ENCODE data around the gene HS3ST2.
"Not testable (repeated sequence)": the region's sequence is repeated elsewhere in the genome, so short reads cannot be mapped to it uniquely, and the experiment has no call there.

HS3ST2 gene

DNA sequence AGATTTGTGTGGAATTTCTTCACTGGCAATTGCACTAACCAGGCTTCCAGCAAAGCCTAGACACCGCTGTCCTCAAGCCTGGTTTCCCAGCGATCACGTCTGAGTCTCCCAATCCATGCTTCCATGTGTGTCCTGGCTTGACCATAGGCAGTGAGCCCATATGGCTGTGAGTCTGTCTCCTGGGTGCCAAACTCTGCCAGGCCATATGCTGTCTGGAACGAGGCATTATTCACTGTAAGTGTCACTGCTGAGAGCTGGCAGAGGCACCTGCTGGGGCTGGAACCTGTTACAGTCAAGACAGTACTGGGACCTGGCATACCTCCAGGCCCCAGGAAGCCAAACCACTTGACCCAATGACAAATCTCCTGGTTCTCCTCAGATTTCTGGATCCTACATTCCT lies 60.4 kb downstream of the HS3ST2 start:
- DNase-seq (ENCODE audit: extremely low read depth in 1 of 2, low read depth in 1 of 2): no peak

DNA sequence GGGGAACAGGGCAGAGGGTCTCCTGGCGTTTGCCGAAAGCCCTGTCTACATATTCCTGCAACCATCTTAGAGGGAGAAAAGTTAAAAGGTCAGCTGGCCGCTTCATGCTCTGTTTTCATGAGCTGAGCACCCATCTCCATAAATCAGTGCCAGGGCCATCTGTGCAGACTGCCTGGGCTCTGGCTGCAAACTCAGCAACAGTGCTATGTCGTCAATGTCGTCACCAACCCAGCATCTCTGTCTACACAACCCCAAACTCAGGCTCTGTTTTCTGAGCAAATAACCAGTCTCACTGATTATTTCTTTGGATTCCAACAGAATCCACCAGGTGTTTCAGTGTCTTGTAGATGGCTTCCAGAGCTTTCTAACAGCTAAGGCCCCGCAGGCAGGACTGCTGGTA lies 65.0 kb downstream of the HS3ST2 start:
- no peak for DNase-seq (ENCODE audit: extremely low read depth in 1 of 2, low read depth in 1 of 2)

DNA sequence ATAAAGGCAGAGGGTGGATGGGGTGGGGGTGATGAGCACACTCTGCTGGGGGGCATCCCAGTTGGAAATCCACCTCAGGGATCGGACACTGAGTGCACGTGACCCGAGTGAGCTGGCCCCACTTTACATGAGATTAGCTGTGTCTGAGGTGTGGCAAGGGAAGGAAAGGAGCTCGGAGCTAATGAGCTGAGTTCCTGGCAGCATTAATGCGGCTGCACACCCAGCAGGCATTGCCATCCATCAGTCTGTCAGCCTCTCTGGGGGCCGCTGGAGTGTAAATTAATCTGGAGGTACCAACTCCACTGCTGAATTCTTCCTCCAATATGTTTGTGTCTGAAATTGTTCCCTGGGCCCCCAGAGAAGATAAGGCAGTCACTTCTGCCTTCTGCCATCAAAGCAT lies 65.5 kb downstream of the HS3ST2 start:
- no peak for DNase-seq (ENCODE audit: extremely low read depth in 1 of 2, low read depth in 1 of 2)

DNA sequence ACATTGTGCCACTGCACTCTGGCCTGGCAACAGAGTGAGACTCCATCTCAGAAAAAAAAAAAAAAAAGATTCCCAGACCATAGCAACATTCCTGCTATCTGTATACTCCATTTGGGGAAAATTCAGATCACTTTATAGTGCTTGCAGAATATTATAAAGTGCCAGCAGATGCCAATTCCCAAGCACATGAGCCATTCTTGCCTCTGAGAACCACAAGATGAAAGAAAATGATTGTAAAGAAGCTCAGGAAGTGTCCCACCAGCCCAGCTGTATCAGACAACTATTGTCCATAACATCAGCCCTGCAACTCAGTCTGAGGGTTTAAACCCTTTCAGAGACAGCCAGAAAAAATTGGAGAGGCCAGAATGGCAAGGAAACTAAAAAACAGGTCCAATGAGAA lies 69.0 kb downstream of the HS3ST2 start:
- no peak for DNase-seq (ENCODE audit: extremely low read depth in 1 of 2, low read depth in 1 of 2)

DNA sequence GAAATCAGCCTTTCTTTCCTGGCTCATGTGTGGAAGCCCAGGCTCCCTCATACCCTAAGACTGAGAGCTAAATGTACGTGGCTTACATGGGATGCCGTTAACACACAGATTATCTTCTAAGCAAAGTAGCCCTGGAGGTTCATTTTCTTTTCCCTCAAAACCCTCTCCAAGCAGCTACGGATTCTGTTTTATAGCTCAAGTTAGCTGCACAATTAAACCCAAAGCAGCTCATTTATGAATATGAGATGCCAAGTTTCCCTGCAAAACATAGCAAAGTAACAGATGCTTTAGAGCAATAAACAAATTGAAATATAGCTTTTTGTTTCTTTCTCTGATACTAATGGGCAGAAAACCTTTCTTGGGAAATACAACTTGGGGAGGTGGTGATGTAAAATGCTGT lies 72.0 kb downstream of the HS3ST2 start:
- no peak for DNase-seq (ENCODE audit: extremely low read depth in 1 of 2, low read depth in 1 of 2)

DNA sequence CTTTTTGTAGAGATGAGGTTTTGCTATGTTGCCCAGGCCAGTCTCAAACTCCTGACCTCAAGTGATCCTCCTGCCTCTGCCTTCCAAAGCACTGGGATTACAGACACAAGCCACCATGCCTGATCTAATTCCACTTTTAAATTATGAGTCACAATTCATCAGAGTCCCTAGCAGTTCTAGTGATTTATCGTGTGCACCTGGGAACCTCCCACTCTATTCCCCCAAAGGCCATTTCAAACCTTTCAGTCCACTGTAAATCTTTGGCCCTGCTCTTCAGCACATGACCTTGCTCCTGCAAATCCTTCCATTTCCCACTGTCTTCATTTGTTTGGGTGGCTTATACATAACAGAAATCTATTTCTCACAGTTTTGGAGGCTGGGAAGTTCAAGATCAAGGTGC lies 73.0 kb downstream of the HS3ST2 start:
- DNase-seq (ENCODE audit: extremely low read depth in 1 of 2, low read depth in 1 of 2): no peak

DNA sequence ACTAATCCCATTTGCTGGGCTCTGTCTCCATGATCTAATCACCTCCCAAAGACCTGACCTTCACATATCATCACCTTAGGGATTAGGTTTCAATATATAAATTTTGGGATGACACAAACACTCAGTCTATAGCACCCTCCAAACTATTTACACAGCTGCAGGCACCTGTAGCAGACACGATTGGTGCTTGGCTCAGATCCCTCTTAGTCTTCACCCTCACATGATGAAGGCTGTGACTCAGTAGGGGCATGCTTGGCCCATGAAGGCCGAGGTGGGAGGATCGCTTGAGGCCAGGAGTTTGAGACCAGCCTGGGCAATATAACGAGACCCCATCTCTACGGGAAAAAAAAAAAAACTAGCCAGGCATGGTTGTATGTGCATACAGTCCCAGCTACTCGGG lies 73.5 kb downstream of the HS3ST2 start:
- DNase-seq (ENCODE audit: extremely low read depth in 1 of 2, low read depth in 1 of 2): no peak

DNA sequence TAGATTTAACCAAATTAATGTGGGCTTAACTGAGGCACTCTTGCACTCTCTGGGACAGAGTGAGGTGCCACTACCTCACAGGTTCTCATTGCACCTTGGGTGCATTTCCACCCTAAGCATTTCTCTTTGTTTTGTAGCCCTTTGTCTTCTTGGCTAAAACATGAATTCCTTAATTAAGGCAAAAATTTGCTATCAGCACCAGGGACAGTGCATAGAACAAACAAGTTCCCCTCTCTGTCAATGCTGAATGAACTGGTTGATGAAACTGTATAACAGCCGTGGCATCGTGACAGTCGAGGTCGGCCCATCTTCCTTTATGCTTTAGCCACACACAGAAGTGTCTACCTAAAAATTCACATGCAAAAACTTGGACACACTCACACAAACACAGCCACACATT lies 74.8 kb downstream of the HS3ST2 start:
- DNase-seq (ENCODE audit: extremely low read depth in 1 of 2, low read depth in 1 of 2): no peak

DNA sequence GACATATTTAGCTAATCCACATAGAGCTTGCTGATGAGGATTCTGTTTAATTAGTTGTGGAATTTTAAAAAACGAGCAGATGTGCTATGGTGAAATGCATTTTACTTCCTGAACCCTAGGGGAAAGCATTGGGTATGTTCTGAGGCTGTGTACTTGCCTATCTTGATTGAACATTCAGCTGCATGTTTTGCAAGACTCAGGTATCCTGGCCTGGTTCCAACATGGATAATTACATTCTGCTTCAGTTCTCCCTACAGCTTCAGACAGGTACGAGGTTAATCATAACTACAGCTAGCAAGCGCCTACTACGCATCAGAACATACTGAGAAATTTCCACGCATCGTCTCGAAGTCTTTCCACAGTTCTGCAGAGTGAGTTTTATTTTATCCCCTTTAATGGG lies 77.0 kb downstream of the HS3ST2 start:
- DNase-seq (ENCODE audit: extremely low read depth in 1 of 2, low read depth in 1 of 2): no peak

DNA sequence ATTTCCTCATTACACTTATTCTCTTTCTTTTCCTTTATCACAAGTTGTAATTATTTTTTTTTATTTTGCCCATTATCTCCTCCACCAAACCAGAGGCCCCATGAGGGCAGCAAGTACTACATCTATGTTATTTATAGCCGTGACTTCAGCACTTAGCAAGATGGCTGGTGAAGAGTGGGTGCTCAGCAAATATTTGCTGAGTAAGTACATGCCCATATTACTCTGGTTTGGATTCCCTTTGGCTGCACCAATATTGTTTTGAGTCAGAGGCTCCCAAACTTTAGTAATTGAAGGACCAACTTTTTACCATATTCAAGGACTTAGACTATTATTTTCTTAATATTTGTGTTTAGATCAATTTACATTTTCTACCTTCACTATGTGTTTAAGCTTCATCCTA lies 83.2 kb downstream of the HS3ST2 start:
- DNase-seq (ENCODE audit: extremely low read depth in 1 of 2, low read depth in 1 of 2): no peak

DNA sequence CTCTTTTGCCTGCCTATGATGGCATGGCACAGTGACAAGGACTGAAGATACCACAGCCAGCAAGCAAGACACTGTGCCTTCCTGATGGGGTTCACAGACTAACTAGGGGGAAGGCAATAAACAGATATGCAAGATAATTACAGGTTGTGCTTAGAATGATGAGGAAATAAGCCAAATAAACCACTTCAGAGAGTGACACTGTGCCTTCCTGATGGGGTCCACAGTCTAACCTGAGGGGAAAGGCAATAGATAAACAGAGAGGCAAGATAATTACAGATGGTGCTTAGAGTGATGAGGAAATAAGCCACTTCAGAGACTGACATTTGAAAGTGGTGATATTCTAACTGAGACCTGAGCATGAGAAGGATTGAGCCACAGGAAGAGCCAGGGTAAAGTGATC lies 84.2 kb downstream of the HS3ST2 start:
- DNase-seq (ENCODE audit: extremely low read depth in 1 of 2, low read depth in 1 of 2): no peak

DNA sequence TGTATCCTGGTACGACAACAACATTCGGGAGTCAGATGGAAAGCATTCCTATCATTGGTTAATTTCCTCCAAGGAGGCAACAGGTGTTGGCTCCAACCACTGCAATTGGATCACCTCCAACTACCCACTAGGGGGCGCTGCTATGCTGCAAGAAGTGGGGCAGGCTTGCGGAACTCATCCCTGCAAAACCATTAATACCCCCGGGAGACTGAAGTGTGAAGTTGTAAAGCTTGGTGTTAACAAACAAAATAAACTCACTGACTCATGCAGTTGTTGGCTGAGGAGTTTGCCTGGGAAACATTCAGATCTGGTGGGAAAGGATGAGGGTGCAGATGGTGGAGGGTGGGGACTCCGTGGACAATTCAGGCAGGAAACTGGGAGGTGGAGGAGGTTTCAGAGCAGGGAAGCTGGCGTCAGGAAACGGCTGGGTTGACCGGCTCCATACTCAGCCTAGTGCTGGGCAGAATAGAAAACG lies 84.9 kb downstream of the HS3ST2 start:
- DNase-seq (ENCODE audit: extremely low read depth in 1 of 2, low read depth in 1 of 2): peak; percentile 11 to 14

DNA sequence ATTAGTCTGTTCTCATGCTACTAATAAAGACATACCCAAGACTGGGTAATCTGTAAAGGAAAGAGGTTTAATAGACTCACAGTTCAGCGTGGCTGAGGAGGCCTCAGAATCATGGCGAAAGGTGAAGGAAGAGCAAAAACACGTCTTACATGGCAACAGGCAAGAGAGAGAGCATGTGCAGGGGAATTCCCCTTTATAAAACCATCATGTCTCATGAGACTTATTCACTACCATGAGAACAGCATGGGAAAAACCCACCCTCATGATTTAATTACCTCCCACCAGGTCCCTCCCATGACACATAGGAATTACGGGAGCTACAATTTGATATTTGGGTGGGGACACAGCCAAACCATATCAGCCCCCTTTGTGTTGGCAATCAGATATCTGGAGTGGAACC lies 85.6 kb downstream of the HS3ST2 start:
- not testable (repeated sequence) for DNase-seq (ENCODE audit: extremely low read depth in 1 of 2, low read depth in 1 of 2)

DNA sequence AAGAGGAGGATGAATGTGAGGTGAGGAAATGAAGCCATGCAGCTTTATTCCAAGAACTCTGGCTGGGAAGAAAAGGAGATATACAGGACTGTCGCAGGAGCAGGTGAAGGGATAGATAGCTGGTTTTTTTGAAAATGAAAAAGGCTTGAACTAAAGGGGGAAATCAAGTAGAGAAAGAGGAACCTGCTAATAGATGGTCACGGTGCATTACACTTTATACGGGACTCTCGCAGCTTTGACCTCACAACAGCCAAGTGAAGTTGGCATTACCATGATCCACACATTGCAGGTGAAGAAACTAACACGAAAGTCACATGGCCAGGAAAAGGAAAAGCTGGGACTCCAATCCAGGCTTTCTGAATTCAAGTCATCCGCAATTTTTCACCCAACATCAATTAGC lies 86.9 kb downstream of the HS3ST2 start:
- DNase-seq (ENCODE audit: extremely low read depth in 1 of 2, low read depth in 1 of 2): no peak

DNA sequence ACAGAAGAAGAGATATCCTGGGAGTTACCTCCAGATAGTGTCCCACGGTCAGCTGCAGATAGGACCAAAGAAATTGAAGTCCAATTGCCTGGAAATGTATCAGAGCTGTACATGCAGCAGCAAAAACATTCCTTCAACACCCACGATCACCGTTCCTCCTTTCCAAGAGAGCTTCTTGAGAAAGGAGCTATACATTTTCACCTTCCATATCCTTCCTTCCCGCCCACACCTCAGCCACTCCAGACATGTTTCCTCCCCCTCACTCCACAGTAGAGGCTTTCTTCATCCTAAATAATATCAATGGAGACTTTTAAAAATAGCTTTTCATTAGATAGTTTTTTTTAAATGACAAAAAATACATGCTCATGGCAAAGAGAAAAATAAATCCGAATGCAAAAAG lies 87.6 kb downstream of the HS3ST2 start:
- DNase-seq (ENCODE audit: extremely low read depth in 1 of 2, low read depth in 1 of 2): no peak

DNA sequence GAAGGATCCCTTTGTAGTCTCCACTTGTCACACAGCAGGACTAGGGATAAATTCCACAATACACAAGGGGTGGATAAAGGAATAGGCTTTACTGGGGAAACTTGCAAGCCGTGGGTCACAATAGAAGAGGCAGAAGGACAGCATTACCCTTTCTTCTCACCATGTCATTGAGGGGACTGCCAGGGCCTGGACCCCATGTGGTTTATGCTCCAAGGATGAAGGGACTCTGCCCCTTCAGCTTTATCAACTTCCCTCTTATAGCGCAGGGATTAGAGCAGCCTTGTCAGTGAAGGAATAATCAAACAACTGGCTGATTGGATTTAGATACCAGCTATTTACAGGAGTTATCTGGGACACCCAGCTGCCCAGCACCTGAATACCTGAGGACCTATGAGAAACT lies 89.8 kb downstream of the HS3ST2 start:
- no peak for DNase-seq (ENCODE audit: extremely low read depth in 1 of 2, low read depth in 1 of 2)

DNA sequence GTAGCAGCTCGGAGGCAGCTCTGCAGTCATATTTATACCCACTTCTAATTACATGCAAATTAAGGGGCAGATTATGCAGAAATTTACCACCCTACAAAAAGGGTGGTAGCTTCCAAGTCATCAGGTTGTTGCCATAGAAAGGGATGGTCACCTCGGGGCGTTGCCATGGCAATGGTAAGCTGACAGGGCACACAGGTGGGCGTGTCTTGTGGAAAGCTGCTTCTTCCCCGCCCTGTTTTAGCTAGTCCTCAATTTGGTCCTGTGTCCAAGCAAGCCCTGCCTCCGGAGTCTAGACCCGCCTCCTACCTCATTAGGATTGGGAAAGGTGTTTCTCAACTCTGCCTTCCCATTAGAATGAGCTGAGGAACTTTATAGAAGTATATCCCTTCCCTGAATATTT lies 98.7 kb downstream of the HS3ST2 start:
- no peak for DNase-seq (ENCODE audit: extremely low read depth in 1 of 2, low read depth in 1 of 2)

DNA sequence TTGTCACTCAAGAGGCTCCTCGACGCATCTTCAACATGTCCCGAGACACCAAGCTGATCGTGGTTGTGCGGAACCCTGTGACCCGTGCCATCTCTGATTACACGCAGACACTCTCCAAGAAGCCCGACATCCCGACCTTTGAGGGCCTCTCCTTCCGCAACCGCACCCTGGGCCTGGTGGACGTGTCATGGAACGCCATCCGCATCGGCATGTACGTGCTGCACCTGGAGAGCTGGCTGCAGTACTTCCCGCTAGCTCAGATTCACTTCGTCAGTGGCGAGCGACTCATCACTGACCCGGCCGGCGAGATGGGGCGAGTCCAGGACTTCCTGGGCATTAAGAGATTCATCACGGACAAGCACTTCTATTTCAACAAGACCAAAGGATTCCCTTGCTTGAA lies 101.0 kb downstream of the HS3ST2 start:
- no peak for DNase-seq (ENCODE audit: extremely low read depth in 1 of 2, low read depth in 1 of 2)

DNA sequence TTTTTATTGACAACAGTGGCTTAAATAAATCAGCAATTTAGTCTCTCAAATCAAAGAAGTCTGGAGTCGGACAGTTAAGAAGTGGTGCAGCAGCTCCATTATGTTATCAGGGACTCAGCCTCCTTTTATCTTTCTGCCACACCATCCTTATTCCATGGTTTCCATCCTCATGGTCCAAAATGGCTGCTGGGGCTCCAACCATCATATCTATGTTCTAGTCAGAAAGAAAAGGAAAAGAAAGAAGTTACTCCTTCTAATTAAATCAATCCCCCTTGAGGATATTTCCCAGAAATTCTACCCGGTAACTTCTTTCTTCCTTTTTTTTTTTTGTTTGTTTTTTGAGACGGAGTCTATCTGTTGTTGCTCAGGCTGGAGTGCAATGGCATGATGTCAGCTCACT lies 109.5 kb downstream of the HS3ST2 start:
- no peak for DNase-seq (ENCODE audit: extremely low read depth in 1 of 2, low read depth in 1 of 2)

DNA sequence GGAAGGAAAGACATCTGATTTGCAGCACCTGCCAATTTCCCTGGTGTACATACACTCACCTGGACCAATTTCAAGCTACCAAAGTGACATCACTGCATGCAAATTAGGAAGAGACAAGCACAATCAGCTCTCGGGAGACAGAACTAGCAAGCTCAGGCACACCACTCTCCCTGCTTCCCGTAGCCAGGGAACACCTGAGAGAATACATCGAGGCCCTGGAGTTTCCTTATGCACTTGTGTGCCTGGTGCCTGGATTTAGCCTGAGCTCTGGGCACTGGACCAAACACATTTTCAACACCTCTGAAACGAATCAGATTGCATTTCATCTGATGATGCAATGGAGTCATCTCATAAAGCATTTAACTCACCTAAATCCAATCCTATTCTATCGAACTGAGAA lies 110.5 kb downstream of the HS3ST2 start:
- no peak for DNase-seq (ENCODE audit: extremely low read depth in 1 of 2, low read depth in 1 of 2)

DNA sequence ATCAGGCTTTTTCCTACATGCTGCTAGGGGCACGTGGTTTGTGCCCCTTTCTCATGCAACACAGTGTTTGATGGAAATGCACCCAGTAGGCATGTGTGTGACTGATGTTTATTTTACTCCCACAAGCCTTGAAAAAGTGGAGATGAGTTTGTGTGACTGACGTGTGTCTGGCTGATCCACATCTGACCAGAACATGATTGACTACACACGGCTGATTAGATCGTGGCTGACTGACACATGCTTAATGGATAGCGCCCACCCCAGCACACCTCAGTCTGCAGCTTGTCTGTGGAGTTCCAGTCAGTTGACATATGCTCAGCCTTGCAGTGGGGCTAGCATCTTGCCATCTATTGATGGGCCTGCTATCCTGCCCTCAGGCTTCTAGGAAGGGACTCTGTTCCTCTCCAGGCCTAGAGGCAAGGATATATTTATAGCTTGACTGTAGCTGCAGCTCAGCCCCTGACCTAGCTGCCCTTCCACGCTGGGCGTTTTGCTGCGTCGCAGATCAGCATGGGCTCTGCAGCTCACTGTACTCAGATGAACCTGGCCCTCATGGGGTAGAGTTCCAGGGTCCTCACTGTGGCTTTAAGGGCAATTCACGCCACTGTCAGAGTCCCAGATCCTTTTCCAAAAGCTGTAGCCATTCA lies 112.3 kb downstream of the HS3ST2 start:
- no peak for DNase-seq (ENCODE audit: extremely low read depth in 1 of 2, low read depth in 1 of 2)

DNA sequence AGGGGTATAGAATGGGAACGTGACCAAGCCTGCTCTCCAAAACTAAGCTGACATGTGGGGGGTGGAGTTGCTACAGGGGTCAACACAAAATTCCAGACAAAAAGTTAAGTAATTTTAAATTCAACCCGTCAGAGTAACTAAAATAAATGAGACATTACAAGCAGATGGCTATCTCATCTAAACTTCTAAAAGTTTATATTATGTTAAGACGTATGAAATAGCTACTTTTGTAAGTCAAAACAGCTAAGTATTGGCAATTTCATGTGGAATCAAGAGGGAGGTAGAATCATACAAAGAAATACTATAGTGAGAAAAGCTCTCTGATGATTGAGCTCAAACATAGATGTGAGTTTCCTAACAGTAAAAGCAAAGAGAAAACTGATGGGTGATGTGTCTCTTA lies 113.3 kb downstream of the HS3ST2 start:
- DNase-seq (ENCODE audit: extremely low read depth in 1 of 2, low read depth in 1 of 2): no peak

DNA sequence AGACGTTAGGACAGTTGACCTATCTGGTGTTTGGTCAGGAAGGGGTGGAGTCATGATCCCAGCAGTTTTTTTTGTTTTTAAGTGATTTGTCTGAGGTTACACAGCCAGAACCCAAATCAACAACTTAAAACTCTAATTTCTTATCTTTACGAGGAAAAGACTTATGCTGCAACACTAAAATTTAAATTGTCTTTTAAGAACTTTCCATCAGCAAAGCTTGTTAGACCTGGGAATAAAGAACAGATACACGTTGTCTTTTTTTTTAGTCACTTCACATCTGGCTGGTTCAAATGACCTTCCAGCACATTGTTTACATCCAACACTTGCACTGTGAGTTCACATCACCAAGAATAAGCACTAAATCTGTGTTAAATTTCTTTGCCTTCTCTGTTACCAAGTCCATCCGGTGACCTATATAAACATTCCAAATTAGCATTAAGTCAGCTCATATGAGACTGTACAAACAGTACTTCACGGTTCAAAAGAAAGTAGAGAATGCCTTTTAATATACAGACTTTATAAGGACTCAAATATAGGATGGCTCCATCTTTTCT lies 115.0 kb downstream of the HS3ST2 start:
- DNase-seq (ENCODE audit: extremely low read depth in 1 of 2, low read depth in 1 of 2): no peak

Measured in stimulated activated CD8-positive, alpha-beta memory T cell treated with anti-CD3 and anti-CD28 coated beads, Interleukin-7, amount 100 ng/mL, for 48 hours (primary cell).